ENCODE data around the gene ZNF200.

- no peak for TF ChIP-seq NFIC (IDR thresholded peaks at IDR 0.05; ENCODE audit: borderline replicate concordance)
- no peak for TF ChIP-seq MAX (IDR thresholded peaks at IDR 0.05; ENCODE audit: low read depth)
- no peak for TF ChIP-seq MEF2A (IDR thresholded peaks at IDR 0.05; ENCODE audit: borderline replicate concordance, low read depth)
- no peak for TF ChIP-seq GATA2 (CRISPR knock-in tag; IDR thresholded peaks at IDR 0.05)
- TF ChIP-seq CTCF (IDR thresholded peaks at IDR 0.05): no peak
Observed at GRCh38 chr16:3207086-3207953, 27.6 kb downstream of the ZNF200 start.
